PC-3 (cell line): ENCODE results near the gene ANKRD27. TPM values are rescaled to one million over a fixed set of nuclear protein-coding genes. Genes with fewer than 3 reads are reported as not detected.
"Not testable (repeated sequence)": the region's sequence is repeated elsewhere in the genome, so short reads cannot be mapped to it uniquely, and the experiment has no call there.

ENCODE experiments used
- ATAC-seq: fragments of 200-7000 bp; cut with Tn5 transposase; 2 replicates; pipeline ENCODE4 v1.9.1; 2020; ENCODE audit warnings: mild to moderate bottlenecking, moderate library complexity
- BruUV-seq: library from RNA; stranded (reverse); fragments of 400-500 nt; replicated peaks from 2 replicates; lab custom pipeline; 2021; lab: Mats Ljungman, UMichigan
- CTCF ChIA-PET: fragments of 300-600 bp; sonication (Branson Sonifier 250); formaldehyde crosslinking; loops from one replicate; lab custom pipeline; 2022; ENCODE audit warnings: antibody characterized with exemption; lab: Charles Lee
- POLR2A ChIA-PET: fragments of 300-600 bp; sonication (Branson Sonifier 250); formaldehyde crosslinking; loops from one replicate; lab custom pipeline; 2022; ENCODE audit warnings: antibody characterized with exemption; ENCODE audit not compliant: unreplicated experiment; lab: Charles Lee
- DNase-seq: peaks from one replicate; pipeline ENCODE4 v3.0.0-alpha.2; 2015
- H2AFZ ChIP-seq: fragments of 300-600 bp; sonication (generic); 2 replicates; pipeline ENCODE4 v1.6.0; 2016; ENCODE audit warnings: antibody characterized with exemption, low read length
- H3F3A ChIP-seq: fragments of 300-600 bp; sonication (generic); one replicate; pipeline ENCODE4 v1.6.0; 2017; ENCODE audit warnings: antibody characterized with exemption, low read length, control low read depth, mild to moderate bottlenecking; ENCODE audit not compliant: unreplicated experiment
- H3K27ac ChIP-seq: fragments of 300-600 bp; sonication (generic); 2 replicates; pipeline ENCODE4 v1.5.1; 2016; ENCODE audit warnings: mild to moderate bottlenecking, low read length
- H3K27me3 ChIP-seq: fragments of 300-600 bp; sonication (generic); 2 replicates; pipeline ENCODE4 v1.6.1; 2016; ENCODE audit warnings: low read length, mixed read lengths
- H3K36me3 ChIP-seq: fragments of 300-600 bp; sonication (generic); 2 replicates; pipeline ENCODE4 v1.6.1; 2016; ENCODE audit warnings: low read depth, mixed run types, low read length, mixed read lengths
- H3K4me1 ChIP-seq: fragments of 300-600 bp; sonication (generic); 2 replicates; pipeline ENCODE4 v1.5.1; 2016; ENCODE audit warnings: low read length; ENCODE audit not compliant: insufficient read depth
- H3K4me2 ChIP-seq: fragments of 300-600 bp; sonication (generic); 2 replicates; pipeline ENCODE4 v1.6.0; 2016; ENCODE audit warnings: low read length
- H3K4me3 ChIP-seq: fragments of 300-600 bp; sonication (generic); 2 replicates; pipeline ENCODE4 v1.5.1; 2016; ENCODE audit warnings: mild to moderate bottlenecking, low read length, mixed read lengths
- H3K79me2 ChIP-seq: fragments of 300-600 bp; sonication (generic); 2 replicates; pipeline ENCODE4 v1.6.1; 2017; ENCODE audit warnings: low read length, mixed read lengths
- H3K9ac ChIP-seq: fragments of 300-600 bp; sonication (generic); 2 replicates; pipeline ENCODE4 v1.6.0; 2016; ENCODE audit warnings: mild to moderate bottlenecking, low read length
- H3K9me2 ChIP-seq: fragments of 300-600 bp; sonication (generic); replicated peaks from 2 replicates; pipeline ENCODE4 v1.6.1; 2016; ENCODE audit warnings: mixed run types, low read length, mixed read lengths
- H3K9me3 ChIP-seq: fragments of 300-600 bp; sonication (generic); 2 replicates; pipeline ENCODE4 v1.6.1; 2016; ENCODE audit warnings: low read length, mixed read lengths
- H4K20me1 ChIP-seq: fragments of 300-600 bp; sonication (generic); 2 replicates; pipeline ENCODE4 v1.6.1; 2016; ENCODE audit warnings: low read length, mixed read lengths
- EZH2 ChIP-seq: fragments of 300-600 bp; sonication (generic); IDR thresholded peaks from one replicate; pipeline ENCODE4 v1.6.1; 2017; ENCODE audit warnings: antibody characterized with exemption, mild to moderate bottlenecking, low read length; ENCODE audit not compliant: unreplicated experiment
- EZH2phosphoT487 ChIP-seq: fragments of 300-600 bp; sonication (generic); IDR thresholded peaks from 2 replicates; pipeline ENCODE4 v1.6.1; 2018; ENCODE audit warnings: mild to moderate bottlenecking, antibody characterized with exemption, low read length, borderline replicate concordance
- intact Hi-C: fragments of 100-400 bp; cut with micrococcal nuclease; formaldehyde crosslinking; loops from 2 replicates; pipeline ENCODE4 v1.9.0; 2023
- total RNA-seq: library from RNA; depleted of rRNA; stranded (reverse); fragments of >200 nt; gene quantifications from 2 replicates; pipeline ENCODE4 v1.2.3, GENCODE V29; 2014
- TF ChIP-seq, protein P1 (sequence below): fragments of 300-600 bp; sonication (generic); conservative IDR thresholded peaks from 2 replicates; pipeline ENCODE4 v1.5.1; 2017; ENCODE audit warnings: antibody characterized with exemption, low read depth, mild to moderate bottlenecking, low read length

Gene ANKRD27
- total RNA-seq, 1 experiment from 2014 or later, result 14.3 TPM

DNA sequence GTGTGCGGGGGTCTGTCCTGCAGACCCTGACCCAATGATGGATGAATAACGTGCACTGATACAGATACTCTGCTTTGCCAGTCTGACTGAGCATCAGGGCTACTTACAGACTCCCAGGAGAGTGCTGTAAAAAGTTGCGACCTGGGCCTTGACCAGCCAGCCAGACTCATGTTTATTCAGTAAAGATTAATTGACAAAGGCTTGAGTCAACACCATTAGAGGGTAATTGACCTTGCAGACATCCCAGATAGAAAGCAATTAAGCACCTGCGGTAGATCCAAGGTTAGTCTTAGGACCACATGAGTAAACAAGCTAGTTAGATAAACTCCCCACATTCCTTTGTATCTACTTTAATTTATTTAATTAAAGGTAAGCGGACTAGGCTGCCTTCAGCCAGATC, 27.0 kb upstream of the ANKRD27 start:
- DNase-seq, result no peak
- Histone ChIP-seq H4K20me1 (no peaks in the 10 kb centered on the region), H3K4me1 (no peaks in the 10 kb centered on the region), H3K27me3 (no peaks in the 10 kb centered on the region), H3K9me2 (no peaks in the 10 kb centered on the region), H3K27ac (no peak overlapping the region), H3K36me3 (peaks cover 21% of the 10 kb centered on the region), H3K4me2 (no peak overlapping the region), H3K9ac (no peak overlapping the region), H2AFZ (no peak overlapping the region), H3K4me3 (no peak overlapping the region), H3K79me2 (peaks cover 73% of the 10 kb centered on the region), H3F3A (no peaks in the 10 kb centered on the region), H3K9me3 (no peaks in the 10 kb centered on the region)
- no peak for ATAC-seq
- TF ChIP-seq, protein P1, sequence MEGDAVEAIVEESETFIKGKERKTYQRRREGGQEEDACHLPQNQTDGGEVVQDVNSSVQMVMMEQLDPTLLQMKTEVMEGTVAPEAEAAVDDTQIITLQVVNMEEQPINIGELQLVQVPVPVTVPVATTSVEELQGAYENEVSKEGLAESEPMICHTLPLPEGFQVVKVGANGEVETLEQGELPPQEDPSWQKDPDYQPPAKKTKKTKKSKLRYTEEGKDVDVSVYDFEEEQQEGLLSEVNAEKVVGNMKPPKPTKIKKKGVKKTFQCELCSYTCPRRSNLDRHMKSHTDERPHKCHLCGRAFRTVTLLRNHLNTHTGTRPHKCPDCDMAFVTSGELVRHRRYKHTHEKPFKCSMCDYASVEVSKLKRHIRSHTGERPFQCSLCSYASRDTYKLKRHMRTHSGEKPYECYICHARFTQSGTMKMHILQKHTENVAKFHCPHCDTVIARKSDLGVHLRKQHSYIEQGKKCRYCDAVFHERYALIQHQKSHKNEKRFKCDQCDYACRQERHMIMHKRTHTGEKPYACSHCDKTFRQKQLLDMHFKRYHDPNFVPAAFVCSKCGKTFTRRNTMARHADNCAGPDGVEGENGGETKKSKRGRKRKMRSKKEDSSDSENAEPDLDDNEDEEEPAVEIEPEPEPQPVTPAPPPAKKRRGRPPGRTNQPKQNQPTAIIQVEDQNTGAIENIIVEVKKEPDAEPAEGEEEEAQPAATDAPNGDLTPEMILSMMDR, result no peak
- TF ChIP-seq EZH2phosphoT487 (no peak), EZH2 (no peak)
- CTCF ChIA-PET, result no interaction called here
- intact Hi-C loops, result no loop called here
- POLR2A ChIA-PET, result no interaction called here
- no TSS peak for BruUV-seq

DNA sequence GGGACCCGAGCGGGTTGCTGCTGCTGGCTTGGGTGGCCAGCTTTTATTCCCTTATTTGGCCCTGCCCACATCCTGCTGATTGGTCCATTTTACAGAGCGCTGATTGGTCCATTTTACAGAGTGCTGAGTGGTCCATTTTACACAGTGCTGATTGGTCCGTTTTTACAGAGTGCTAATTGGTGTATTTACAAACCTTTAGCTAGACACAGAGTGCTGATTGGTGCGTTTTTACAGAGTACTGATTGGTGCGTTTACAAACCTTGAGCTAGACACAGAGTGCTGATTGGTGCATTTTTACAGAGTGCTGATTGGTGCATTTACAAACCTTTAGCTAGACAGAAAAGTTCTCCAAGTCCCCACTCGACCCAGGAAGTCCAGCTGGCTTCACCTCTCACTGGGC, 25.1 kb upstream of the ANKRD27 start:
- CTCF ChIA-PET, intact Hi-C loops, H3K4me2 ChIP-seq, H3K4me1 ChIP-seq, ATAC-seq, H3K27ac ChIP-seq, H3F3A ChIP-seq, H2AFZ ChIP-seq, H3K9me3 ChIP-seq, H3K27me3 ChIP-seq, POLR2A ChIA-PET, H3K4me3 ChIP-seq, BruUV-seq, H4K20me1 ChIP-seq, H3K9ac ChIP-seq, DNase-seq, H3K9me2 ChIP-seq: not testable (repeated sequence)
- peaks cover 77% of the 10 kb centered on the region for H3K79me2 ChIP-seq
- H3K36me3 ChIP-seq, result peaks cover 21% of the 10 kb centered on the region

DNA sequence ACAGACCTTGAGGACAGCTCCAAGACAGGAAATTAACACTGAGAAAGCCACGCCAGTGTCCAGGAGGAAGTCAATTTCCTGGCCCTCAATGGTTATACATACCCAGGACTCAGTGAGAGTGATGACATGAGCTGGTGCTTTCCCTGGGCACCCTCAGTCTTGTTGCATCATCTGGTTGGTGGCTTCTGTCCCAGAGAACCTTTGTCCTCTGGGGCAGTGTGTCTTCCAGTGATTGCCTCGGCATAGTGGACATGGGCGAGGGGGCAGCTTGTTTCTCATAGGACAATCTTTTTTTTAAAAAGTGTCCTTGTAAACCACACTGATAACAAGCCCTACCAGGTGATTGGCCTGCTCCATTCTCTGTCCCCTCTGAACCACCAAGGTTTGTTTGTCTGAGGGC, 21.8 kb upstream of the ANKRD27 start:
- H3K36me3 ChIP-seq, H4K20me1 ChIP-seq, intact Hi-C loops, H3K4me3 ChIP-seq, H2AFZ ChIP-seq, H3K9me3 ChIP-seq, H3K9ac ChIP-seq, H3K4me2 ChIP-seq, H3F3A ChIP-seq, H3K4me1 ChIP-seq, DNase-seq, H3K27me3 ChIP-seq, H3K27ac ChIP-seq, ATAC-seq, POLR2A ChIA-PET, H3K9me2 ChIP-seq, CTCF ChIA-PET, BruUV-seq: not testable (repeated sequence)
- H3K79me2 ChIP-seq, result peaks cover 84% of the 10 kb centered on the region

DNA sequence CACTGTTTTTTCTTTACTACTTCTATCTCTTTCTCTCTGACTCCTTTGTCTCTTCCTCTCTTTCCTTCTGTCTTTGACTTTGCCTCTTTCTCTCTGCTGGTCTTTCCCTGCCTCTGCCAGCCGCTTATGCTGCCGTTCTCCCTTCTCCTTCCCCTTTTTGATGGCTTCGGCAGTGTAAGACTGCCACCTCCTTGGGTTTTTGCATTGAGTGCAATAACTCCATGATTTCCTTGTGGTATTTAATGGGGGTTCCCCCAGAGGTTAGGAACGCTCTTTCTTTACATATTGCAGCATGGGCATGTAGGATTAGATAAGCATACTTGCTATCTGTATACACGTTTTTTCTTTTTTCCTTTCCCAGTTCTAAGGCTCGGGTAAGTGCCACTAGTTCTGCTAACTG, 20.5 kb upstream of the ANKRD27 start:
- H3F3A ChIP-seq, H3K9me2 ChIP-seq, H3K36me3 ChIP-seq, H3K27ac ChIP-seq, ATAC-seq, H3K4me2 ChIP-seq, H3K4me3 ChIP-seq, H3K27me3 ChIP-seq, H3K9ac ChIP-seq, BruUV-seq, H3K9me3 ChIP-seq, H2AFZ ChIP-seq, H4K20me1 ChIP-seq, DNase-seq, intact Hi-C loops, CTCF ChIA-PET, POLR2A ChIA-PET: not testable (repeated sequence)
- Histone ChIP-seq H3K79me2 (peaks cover 82% of the 10 kb centered on the region), H3K4me1 (peaks cover 18% of the 10 kb centered on the region)

DNA sequence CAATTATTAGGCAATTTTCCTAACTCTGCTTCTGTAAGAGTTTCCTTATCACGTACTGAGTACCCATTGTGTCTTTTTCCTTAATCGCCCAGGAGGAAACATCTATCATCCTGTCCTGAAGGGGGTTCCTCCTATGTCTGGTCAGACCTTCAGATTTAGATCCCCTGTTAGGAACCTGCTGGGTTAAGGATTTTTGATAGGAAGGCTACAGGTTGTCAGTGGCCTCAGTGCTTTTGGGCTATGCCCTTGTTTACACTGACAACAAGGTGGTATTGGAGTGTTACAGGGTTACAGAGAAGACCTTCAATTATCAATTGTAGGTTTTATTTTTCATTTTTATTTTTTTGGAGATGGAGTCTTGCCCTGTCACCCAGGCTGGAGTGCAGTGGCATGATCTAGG, 19.9 kb upstream of the ANKRD27 start:
- H3K36me3 ChIP-seq, ATAC-seq, H3K27me3 ChIP-seq, BruUV-seq, H3K9ac ChIP-seq, CTCF ChIA-PET, H2AFZ ChIP-seq, DNase-seq, H4K20me1 ChIP-seq, H3K9me2 ChIP-seq, H3F3A ChIP-seq, H3K27ac ChIP-seq, H3K9me3 ChIP-seq, POLR2A ChIA-PET: not testable (repeated sequence)
- Histone ChIP-seq H3K4me2 (peak overlapping the region; percentile 99; the same call in 1 of the 2 replicates), H3K79me2 (peaks cover 80% of the 10 kb centered on the region), H3K4me1 (peaks cover 18% of the 10 kb centered on the region), H3K4me3 (peak overlapping the region; percentile 90; the same call in 1 of the 2 replicates)
- intact Hi-C loops, result loop anchor here (5.0 kb wide), 2 partner anchors 232 to 277 kb away; partner anchors contain the start of genes CEP89 and FAAP24

DNA sequence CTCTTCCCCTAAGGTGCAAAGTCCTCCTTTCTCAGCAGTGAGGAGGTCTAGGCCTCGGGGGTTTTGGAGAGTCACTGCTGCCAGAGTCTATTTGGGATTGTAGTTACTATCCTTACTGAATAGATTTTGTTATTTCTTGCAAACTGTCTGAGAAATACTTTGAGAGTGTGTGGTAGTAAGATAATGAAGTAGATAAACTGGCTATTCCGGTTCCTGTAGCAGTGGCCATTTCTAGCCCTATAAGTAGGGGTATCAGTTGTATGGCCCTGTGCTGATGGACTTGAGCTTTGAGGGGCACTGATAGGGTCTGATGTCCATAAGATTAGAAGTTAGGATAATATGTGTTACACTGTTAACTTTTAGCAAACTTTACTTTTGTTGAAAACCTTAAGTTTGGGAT, 19.3 kb upstream of the ANKRD27 start:
- BruUV-seq, CTCF ChIA-PET, H3K36me3 ChIP-seq, H3K9ac ChIP-seq, H2AFZ ChIP-seq, H3K27ac ChIP-seq, H3K9me2 ChIP-seq, H3K27me3 ChIP-seq, ATAC-seq, H3K9me3 ChIP-seq, POLR2A ChIA-PET, H3F3A ChIP-seq, H4K20me1 ChIP-seq: not testable (repeated sequence)
- Histone ChIP-seq H3K79me2 (peaks cover 76% of the 10 kb centered on the region), H3K4me3 (peak overlapping the region; percentile 90), H3K4me1 (peaks cover 18% of the 10 kb centered on the region), H3K4me2 (peak overlapping the region; percentile 99)
- intact Hi-C loops, result loop anchor here (5.0 kb wide), 2 partner anchors 233 to 278 kb away; partner anchors contain the start of genes CEP89 and FAAP24
- DNase-seq, result peak; percentile 28
